Measurements from ENCODE around the gene TBL1Y. TPM values are rescaled to one million over a fixed set of nuclear protein-coding genes. Genes with fewer than 3 reads are reported as not detected.

TBL1Y gene
- total and polyA plus RNA-seq, 10 of the 15 experiments (the other 5 are each of a cell fraction or from before 2014, with no cell fraction given), result not detected

DNA sequence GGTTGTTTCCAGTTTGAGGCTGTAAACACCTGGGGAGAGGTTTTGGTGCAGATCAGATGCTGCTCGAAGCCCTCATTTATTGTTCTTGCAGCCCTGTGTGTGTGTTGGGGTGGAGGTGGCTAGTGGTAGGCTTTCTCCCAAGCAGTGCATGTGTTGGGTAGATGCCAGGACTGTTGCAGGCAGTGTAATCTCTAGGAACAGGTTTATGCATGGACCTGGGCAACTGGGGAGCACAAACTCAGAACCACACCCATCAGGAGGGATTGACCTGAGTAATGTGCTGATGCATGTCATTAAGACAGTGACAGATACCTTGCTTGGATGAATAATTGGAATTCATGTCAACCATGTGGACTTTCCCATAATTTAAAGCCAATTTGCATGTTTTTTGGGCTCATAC is 77.3 kb downstream of the TBL1Y start:
- TF ChIP-seq, protein P1, sequence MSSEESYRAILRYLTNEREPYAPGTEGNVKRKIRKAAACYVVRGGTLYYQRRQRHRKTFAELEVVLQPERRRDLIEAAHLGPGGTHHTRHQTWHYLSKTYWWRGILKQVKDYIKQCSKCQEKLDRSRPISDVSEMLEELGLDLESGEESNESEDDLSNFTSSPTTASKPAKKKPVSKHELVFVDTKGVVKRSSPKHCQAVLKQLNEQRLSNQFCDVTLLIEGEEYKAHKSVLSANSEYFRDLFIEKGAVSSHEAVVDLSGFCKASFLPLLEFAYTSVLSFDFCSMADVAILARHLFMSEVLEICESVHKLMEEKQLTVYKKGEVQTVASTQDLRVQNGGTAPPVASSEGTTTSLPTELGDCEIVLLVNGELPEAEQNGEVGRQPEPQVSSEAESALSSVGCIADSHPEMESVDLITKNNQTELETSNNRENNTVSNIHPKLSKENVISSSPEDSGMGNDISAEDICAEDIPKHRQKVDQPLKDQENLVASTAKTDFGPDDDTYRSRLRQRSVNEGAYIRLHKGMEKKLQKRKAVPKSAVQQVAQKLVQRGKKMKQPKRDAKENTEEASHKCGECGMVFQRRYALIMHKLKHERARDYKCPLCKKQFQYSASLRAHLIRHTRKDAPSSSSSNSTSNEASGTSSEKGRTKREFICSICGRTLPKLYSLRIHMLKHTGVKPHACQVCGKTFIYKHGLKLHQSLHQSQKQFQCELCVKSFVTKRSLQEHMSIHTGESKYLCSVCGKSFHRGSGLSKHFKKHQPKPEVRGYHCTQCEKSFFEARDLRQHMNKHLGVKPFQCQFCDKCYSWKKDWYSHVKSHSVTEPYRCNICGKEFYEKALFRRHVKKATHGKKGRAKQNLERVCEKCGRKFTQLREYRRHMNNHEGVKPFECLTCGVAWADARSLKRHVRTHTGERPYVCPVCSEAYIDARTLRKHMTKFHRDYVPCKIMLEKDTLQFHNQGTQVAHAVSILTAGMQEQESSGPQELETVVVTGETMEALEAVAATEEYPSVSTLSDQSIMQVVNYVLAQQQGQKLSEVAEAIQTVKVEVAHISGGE (CRISPR knock-in tag; IDR thresholded peaks at IDR 0.05), result no peak
- TF ChIP-seq SUPT20H (IDR thresholded peaks at IDR 0.05; ENCODE audit: borderline replicate concordance, control insufficient read depth, low read depth, low read length) (no peak), BCL11A (IDR thresholded peaks at IDR 0.05; ENCODE audit: low read depth, low read length) (no peak), JUND (IDR thresholded peaks at IDR 0.05; ENCODE audit: low read depth, low read length) (no peak)
- WGBS (ENCODE audit: insufficient coverage, insufficient replicate concordance, low lambda C conversion rate, missing lambda C conversion rate), result no CpG with 5 or more reads among the region's 1 CpG
- ChIA-PET POLR2A (no interaction called here), CTCF (no interaction called here), SMC1A (ENCODE audit: uncharacterized antibody, unreplicated experiment) (no interaction called here), RAD21 (ENCODE audit: unreplicated experiment) (no interaction called here)
- no peak overlapping the region for H3K4me2 ChIP-seq (ENCODE audit: control insufficient read depth, insufficient read depth)
- intact Hi-C loops (cut with micrococcal nuclease; ENCODE audit: unreplicated experiment) (no loop called here), in situ Hi-C loops (cut with MboI) (no loop called here)
- H2AFZ ChIP-seq (ENCODE audit: control insufficient read depth, low read depth, low read length), result no peak overlapping the region
- H3K27me3 ChIP-seq (replicated peaks in 1 of 2; ENCODE audit: control insufficient read depth in 2 of 2, insufficient read depth in 2 of 2, low read length in 1 of 2), result no peaks in the 10 kb centered on the region
- H3K79me2 ChIP-seq (ENCODE audit: control insufficient read depth, insufficient read depth, low read length), result no peaks in the 10 kb centered on the region
- FAIRE-seq (no peak), ATAC-seq (no peak), DNase-seq (ENCODE audit: low read depth, low spot score) (no peak)
- no peak overlapping the region for H3K9ac ChIP-seq (ENCODE audit: control insufficient read depth, insufficient read depth, low read length)
- no peak overlapping the region for H3K27ac ChIP-seq (ENCODE audit: control insufficient read depth, insufficient read depth)
- no peak overlapping the region for H3K4me3 ChIP-seq
- H3K36me3 ChIP-seq (ENCODE audit: control insufficient read depth in 2 of 2, insufficient read depth in 2 of 2, low read length in 1 of 2), result no peaks in the 10 kb centered on the region
- no TSS peak for BruUV-seq (replicated peaks)
- no peaks in the 10 kb centered on the region for H3K4me1 ChIP-seq (ENCODE audit: control insufficient read depth, insufficient read depth, low read length)
- H4K20me1 ChIP-seq (ENCODE audit: control insufficient read depth, insufficient read depth), result no peaks in the 10 kb centered on the region
- no peaks in the 10 kb centered on the region for H3K9me3 ChIP-seq (replicated peaks; ENCODE audit: control insufficient read depth, insufficient read depth, low read length)

Measured in GM12878 (cell line).